Myocyte (in vitro differentiated cells): ENCODE data around the gene DIO1. TPM values are rescaled to one million over a fixed set of nuclear protein-coding genes. Genes with fewer than 3 reads are reported as not detected.

ENCODE experiments used
- DNase-seq: peaks from one replicate; pipeline ENCODE4 v3.0.0-alpha.2; 2012; ENCODE audit warnings: low read depth
- total RNA-seq: library from RNA; depleted of rRNA; stranded (reverse); fragments of >200 nt; gene quantifications from 2 replicates; pipeline ENCODE4 v1.2.3, GENCODE V29; 2014

DIO1 gene
- total RNA-seq, 1 donor from 2014 or later = not detected

DNA sequence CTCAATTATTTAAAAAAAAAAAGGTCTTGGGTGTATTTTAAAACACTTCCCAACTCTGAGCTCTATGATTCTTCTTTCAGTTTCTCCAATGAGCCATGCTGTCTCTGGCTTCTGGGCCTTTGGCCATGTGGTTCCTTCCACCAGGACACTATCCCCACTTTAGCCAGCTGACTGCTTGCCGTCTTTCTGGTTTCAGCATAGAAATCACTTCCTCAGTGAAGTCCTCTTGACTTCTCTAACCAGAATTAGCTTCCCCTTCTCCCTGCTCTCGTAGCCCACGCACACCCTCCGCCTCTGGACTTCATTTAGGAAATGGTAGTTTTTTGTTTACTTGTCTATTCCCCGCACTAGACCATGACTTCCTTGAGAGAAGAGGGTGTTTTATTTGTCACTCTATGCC lies 1.1 kb upstream of the DIO1 start:
- DNase-seq = no peak

DNA sequence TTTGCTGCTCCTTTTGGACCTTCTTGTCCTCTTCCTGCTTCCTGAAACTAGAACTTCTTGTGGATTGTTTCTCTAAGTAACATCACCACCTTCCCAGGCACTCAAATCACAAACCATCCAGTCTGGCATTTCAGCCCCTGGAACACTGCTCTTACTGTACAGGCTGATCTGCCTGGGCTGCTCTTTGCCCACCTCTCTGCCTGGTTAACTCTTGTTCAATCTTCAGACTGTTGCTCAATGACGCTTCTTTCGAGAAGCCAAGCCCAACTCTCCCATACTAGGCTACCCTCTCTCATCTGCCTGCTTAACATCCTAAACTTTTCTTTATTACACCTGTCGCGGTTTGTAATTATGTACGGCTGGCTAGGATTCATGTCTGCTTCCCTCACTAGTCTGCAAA lies 657 bp downstream of the DIO1 start:
- no peak for DNase-seq

DNA sequence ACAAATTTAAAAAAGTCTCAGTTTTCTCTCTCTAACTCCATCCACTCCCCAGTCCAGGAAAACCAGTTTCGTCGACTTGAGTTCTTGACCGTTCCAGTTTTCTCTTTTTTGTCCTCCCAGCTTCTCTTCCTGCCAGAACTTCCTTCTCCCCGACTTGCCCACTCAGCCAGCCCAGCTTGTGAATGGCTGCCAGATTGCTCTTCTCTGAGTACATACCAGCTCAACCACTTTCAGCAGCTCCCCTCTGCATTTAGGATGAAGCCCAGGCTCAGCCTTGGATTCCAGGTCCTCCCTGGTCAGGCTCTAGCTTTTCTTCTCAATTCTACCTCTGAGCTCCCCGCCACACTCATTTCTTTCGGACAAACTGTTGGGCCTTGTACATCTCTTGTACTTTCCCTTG lies 1.4 kb downstream of the DIO1 start:
- DNase-seq = no peak

DNA sequence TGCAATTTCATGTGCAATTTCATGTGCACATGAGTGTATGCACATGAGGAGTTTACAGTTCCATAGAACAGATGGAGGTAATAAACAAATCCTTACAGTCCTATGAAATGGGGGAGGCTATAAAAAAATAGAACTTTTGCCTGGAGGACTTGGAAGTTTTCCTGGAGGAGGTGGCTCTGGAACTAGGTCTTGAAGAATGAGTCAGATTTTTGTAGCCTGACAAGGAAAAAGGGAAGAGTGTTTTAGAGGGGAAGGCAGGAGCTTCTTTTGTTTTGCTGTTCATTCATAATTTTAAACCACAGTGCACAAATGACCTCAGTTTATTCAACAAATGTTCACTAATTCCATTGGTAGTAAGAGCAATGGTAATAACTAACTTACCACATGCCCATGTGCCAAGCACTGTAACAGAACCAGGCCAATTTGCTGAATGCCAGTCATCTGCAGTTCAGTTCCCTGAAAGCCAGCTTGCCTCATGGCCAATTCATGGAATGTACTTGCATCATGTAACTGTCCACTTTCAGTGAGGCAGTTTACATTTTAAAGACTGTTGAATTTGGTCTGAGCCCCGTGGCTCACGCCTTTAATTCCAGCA lies 2.7 kb downstream of the DIO1 start:
- DNase-seq = peak; percentile 51

DNA sequence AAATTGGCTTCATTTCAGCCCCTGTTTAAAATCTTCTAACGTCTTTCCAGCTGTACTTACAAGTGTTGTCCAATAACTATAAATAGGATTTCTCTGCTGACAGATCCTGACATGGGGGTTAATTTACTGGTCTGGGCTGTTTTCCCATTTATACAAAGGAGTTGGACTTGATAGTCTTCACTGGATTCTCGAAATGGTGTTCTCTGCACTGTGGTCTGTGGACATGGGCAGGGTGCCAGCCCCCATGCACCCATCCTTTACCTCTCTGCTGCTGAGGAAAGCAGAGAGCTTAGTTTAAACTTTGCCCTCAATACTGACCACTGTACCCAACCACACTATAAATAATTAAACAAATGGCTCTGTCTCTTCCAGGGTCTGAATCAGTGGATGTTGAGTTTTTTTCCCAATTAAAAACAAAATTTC lies 5.2 kb downstream of the DIO1 start:
- peak; percentile 87 for DNase-seq

DNA sequence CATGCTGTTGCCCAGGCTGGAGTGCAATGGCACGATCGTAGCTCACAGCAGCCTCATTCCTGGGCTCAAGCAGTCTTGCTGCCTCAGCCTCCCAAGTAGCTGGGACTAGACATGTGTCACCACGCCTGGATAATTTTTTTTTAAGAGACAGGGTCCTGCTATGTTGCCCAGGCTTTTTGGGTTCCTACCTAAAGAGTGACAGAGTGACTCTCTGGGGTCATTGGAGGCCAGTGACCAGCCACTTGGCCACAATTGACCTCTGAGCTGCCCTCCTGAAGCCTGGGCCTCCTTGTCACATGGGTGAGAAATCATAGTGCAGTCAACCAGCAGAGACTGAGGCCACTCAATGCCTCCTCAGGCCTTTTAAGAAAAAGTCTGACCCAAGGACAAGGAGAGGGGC lies 5.7 kb downstream of the DIO1 start:
- no peak for DNase-seq

DNA sequence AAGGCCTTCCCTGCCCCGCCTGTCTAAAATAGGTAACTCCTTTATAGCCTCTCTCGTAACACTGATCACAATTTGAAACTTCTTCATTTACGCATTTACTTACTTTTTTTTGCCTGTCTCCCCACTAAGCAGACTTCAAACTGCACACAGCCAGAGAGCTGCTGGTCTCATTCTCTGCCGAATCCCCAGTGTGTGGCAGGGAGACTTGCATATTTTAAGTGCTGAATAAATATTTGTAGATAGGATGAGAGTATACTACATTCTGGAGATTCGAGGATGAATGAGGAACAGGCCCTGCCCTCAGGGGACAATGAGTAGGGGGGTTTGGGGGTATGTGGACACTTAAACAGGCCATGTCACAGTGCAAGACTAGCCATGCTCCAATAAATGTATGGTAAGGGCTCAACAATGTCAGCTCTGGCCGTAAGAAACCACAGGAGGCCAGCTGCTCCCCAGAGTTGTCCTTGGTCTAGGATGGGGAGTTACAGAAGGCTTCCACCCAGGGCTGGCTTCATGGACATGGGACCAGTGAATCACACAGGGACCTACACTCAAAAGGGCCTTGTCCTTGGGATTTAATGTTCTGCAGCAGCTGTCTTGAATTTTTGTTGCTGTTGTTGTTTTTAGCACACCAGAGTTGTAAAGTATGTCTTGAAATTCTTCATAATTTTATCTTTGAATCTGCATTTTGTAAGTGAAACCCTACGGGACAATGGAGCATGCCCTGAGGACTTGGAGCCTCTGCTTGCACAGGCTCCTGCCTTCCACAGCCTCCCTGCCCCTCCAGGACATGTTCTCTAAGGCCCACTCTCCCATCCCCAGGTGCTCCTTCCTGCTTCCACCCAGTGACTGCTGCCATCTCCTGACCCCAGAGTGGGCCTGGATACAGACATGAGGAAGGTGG lies 8.5 kb downstream of the DIO1 start:
- peak; percentile 87 for DNase-seq

DNA sequence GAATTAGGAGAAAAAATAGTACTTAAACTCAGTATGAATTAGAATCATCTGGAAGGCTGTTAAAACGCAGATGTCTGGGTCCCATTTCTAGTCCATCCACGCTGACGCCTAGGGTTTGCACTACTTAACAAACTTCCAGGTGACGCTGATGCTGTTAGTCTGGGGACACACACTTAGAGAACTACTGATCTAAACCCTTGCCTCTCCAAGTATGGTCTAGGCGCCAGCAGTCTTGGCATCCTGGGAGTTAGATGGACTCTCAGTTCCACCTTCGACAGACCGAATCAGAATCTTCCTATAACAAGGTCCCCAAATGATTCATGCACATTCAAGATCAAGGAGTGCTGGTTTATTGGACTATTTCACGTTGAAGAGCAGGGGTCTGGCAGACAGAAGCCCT lies 11.5 kb downstream of the DIO1 start:
- DNase-seq = no peak

DNA sequence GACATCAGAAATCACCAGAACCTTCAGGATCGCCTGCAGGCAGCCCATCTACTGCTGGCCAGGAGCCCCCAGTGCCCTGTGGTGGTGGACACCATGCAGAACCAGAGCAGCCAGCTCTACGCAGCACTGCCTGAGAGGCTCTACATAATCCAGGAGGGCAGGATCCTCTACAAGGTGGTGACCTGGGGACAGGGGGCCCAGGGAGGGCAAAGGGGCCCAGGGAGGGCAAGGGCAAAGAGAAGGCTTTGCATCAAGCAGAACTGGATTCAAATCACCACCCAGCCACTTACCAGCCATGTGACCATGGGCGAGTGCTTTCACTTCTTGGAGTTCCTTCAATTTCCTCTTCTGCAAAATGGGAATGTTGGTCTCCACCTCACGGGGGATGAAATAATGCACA lies 12.1 kb downstream of the DIO1 start:
- no peak for DNase-seq

DNA sequence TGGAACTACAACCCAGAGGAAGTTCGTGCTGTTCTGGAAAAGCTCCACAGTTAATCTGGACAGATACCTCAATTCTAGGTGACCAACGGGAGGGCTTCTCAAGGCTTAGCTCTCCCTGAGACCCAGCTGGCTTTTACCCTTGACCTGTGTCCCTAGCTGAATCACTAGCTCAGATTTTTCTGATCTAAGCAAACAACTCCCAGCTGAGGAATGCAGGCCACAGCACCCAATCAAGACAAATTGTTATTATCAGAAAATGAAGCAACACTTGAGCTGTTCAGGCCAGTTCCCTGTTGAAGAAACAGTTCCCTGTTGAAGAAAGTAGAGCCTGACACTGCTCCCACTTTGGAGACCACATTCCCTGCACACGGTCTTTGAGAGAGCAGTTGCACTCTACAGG lies 16.0 kb downstream of the DIO1 start:
- no peak for DNase-seq

DNA sequence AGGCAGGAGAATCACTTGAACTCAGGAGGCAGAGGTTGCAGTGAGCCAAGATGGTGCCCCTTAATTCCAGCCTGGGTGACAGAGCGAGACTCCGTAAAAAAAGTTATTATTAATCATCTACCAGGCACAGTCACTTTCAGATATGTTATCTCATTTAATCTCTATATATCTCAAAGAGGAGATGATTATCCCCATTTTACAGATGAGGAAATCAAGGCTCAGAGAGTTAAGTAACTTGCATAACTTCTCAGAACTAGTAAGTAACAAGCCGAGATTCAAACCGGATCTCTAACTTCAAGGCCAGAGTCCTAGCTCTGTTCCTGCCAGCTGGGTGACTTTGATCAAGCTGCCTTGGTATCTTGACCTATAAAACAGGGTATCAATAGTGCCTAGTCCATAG lies 17.5 kb downstream of the DIO1 start:
- DNase-seq = no peak

DNA sequence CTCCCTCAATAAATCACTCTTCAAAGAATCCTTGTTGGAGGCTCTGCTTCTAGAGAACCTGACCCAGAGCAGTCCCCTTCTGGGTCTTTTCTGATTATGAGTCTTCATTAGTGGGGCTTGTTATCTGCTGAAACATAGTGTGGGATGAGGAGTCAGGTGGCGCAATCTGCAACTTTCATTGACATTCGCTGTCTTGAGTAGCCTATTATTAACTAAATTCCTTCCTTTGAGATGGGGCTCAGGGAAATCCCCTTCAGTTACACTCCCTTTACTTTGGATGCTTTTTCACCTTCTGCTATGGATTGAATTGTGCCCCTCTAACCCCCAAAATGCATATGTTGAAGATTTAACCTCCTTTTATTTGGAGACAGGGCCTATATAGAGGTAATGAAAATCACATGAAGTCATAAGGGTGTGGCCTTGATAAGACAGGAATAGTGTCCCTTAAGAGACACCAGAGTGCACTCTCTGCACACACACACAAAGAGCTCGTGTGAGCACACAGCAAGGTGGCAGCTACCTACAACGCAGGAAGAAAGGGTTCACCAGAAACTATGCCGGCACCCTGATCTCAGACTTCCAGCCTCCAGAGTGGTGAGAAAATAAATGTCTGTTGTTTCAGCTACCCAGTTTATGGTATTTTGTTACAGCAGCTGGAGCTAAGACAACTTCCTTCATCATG lies 19.5 kb downstream of the DIO1 start:
- DNase-seq = no peak

DNA sequence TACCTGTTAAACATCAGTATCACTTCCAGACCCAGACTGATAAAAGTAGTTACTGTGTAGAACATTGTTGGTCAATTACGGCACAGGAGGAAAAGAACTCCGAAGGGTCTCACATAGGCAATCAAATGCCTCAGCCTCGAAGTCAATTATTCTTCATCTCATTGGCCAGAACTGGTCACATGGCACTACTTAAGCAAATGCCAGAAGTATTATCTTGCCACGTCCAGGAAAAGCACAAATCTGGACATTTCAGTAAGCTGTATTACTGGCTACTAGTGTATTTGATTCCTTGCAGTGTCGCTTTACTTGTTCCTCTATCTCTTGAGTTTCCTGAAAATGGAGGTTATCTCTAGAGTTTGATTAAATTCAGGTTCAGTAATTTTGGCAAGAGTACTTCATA lies 24.4 kb downstream of the DIO1 start:
- no peak for DNase-seq

DNA sequence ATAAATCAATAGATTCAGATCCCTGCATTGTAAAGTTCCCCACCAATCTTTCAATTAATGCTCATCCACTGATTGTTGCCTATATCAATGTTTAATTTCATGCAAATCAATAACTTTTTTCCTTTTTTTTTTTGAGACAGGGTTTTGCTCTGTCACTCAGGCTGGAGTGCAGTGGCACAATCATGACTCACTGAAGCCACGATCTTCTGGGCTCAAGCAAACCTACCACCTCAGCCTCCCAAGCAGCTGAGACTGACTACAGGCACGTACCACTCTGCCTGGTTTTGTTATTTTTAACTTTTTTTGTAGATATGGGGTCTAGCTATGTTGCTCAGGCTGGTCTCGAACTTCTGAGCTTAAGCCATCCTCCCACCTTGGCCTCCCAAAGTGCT lies 25.7 kb downstream of the DIO1 start:
- DNase-seq = peak; percentile 40

DNA sequence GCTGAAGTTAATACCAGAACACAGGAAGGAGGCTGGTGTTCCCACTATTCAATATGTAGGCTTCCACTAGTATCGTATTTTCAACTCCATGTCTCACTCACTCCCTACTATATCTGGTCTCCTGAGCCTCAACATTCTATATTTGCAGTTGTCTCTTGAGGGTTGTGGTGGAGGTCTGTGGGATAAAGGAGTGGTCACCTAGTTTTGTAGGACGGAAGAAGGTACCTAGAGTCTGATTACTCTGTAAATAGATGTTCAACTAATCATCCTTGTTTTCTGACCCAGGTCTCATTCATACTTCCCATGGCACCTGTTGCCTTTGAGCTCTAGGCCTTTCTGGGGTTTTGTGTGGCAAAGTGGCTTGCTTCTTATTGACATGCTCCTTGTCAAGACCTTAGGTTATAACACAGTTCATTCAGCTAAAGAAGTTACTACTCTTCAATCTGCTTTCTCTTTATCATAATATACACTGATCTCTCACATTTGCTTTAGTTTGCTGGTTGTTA lies 33.4 kb downstream of the DIO1 start:
- peak; percentile 80 for DNase-seq

DNA sequence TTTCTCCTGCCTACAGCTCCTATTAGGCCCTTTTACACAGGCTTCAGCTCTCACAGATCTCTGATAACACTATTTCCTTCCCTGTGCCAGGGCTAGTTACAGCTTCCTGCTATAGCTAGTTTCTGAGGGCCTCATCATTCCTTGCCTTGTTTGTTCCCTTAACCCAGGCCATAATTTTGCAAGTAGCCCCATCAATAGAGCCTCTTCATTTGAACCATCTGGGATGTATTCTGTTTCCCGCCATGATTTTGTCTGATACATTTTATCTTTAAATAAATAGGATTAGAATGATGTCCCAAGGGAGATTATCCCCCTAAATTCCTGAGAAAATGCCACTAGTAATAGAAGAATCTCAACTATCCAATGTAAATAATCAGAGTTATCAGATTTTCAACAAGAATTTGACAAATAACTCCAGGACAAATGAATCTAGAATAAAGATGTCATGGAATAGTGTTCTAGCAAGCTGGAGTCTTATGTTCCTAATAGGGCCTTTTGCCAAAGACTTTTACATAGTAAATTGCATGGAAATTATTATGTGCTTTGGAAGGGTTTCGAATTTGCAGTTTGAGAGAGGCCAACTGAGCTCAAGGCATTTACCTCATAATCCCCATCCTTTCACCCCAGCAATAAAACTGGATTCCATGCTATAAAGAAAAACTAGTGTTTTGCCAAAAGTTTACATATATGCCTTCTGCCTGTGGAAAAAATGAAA lies 35.4 kb downstream of the DIO1 start:
- DNase-seq = no peak

DNA sequence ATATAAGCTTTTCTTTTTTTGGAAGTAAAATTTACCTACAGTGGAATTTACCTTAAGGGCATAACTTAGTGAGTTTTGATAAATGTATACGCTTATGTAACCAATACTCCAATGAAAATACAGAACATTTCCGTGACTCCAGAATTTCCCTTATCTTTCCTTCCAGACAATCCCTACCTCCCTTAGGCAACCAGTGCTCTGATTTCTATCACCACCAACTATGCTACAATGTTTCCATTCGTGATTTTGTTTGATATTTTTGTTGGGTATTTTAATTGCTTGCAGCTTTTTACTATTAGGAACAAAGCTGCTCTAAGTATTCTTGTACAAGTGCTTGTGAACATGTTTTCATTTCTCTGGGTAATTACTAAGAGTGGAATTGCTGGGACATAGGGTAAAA lies 36.9 kb downstream of the DIO1 start:
- DNase-seq = no peak

DNA sequence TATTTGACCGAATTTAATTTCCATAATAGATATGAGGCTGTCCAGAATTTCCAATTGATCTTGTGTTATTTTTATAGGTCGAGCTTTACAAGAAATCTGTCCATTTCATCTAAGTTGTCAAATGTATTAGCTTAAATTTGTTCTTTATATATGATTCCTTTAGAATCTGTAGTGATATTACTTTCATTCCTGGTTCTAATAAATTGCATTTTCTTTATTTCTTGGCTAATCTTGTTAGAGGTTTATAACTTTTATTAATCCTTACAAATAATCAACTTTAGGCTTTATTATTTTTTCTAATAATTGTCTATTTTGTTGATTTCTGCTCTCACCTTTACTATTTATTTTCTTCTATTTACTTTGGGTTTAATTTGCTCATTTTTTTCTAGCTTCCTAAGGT lies 37.5 kb downstream of the DIO1 start:
- no peak for DNase-seq

DNA sequence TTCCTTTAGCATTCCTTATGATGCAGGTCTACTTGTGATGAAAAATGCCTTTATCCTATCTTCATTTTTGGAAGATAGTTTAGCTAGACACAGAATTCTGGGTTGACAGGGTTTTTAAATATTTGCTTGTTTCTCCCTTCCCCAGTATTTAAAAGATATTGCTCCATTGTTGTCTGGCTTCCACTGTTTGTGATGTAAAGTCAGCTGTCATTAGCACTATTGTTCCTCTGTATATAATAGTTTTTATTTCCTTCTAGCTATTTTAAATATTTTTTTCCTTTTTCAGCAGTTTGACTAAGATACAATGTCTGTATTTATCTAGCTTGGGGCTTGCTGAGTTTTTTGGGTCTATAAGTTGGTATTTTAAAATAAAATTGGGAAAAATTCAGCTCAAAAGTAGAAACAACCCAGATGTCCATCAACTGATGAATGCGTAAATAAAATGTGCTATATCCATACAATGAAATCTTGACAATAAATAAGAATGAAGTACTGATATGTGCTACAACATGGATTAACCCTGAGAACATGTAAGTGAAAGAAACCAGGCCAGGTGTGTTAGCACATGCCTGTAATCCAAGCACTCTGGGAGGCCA lies 40.3 kb downstream of the DIO1 start:
- DNase-seq = no peak

DNA sequence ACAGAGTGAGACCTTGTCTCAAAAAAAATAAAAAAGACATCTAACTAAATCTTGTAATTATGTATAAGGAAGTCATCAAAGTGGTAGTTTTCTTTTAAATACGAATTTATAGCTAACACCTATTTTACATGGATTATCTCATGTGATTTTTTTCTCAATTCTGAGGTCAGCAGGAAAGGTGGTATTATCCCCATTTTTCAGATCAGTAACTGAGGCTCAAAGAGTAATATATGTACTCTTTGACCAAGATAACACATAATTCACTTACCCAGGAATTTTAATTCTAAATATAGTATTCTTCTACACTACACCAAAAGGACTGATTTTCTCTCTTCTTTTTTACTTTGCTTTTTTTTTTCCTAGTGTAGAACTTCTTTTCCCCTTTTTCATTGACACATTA lies 42.4 kb downstream of the DIO1 start:
- no peak for DNase-seq
